ENCODE measurements around the gene LOXL4.
"Not testable (repeated sequence)": the region's sequence is repeated elsewhere in the genome, so short reads cannot be mapped to it uniquely, and the experiment has no call there.

Gene LOXL4

DNA sequence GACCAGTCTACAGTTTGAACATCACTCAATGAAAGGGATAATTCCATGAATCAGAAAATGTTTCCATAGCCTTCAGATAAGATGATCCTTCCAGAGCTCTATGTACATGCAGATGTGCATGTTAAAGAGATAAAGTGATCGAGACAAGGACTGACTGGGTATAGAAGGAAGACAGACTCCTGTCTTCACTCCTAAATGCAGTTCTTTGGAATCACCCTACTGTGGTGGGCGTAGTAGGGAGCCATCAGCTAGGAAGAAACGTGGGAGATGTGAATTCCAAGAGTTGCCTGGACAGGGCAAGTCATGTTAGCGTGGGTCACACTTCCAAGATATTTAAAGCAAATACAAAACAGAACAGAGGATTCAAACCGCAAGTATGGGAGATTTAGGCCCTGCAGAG is 23.9 kb downstream of the LOXL4 start:
- DNase-seq (ENCODE audit: low read depth, low spot score): no peak

DNA sequence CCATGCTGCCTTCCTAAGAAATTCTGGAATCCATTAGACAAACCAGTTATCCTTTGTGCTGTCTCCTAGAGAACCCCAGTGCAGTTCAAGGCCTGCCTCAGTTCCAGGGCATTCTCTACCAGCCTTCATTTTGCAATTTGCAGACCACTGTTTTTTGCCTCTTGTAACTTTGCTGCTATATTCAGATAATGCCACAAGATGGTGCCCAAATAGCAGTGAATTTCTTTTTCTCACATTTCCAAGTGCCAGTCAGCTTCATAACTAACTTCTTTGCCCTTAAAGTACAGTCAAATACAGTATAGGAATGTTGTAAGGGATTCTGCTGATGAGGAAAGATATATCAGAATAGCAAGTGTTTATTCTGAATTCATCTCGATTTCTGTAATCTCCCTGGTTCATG is 25.2 kb downstream of the LOXL4 start:
- no peak for DNase-seq (ENCODE audit: low read depth, low spot score)

DNA sequence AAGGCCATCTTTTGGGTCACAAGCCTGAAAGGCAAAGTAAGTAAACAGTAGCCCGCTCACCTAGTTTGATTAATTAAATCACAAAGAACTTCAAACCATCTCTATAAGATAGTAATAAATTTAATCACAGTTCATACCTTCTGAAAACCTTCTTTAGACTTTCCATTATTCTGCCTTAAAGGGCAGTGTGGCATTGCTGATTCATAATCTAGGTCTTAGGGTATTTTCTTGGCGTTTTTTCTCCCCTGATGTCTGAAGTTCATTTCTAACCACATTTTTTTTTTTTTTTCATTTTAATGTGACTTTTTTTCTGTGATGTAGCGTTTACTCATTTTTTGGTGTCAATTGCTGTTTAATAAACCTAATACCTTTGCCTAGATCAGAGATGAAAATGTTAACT is 27.5 kb downstream of the LOXL4 start:
- DNase-seq (ENCODE audit: low read depth, low spot score): no peak

DNA sequence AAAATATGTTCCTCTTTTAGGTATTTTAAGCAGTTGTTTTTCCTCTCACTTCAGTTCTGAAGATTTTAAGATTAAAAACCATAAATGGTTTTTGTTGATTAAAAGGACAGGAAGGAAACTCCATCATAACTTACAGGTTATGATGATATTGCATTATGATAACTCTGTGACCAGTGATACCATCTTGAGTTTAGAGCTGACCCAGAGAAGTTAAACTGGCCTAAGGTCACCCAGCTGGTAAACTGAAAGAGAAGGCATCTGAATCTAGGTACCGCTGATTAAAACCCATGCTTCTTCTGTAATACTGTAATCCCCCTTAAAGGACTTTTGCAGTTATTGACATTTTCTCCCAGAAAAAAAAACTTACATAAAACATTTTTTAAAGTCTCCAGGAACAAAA is 29.6 kb downstream of the LOXL4 start:
- no peak for DNase-seq (ENCODE audit: low read depth, low spot score)

DNA sequence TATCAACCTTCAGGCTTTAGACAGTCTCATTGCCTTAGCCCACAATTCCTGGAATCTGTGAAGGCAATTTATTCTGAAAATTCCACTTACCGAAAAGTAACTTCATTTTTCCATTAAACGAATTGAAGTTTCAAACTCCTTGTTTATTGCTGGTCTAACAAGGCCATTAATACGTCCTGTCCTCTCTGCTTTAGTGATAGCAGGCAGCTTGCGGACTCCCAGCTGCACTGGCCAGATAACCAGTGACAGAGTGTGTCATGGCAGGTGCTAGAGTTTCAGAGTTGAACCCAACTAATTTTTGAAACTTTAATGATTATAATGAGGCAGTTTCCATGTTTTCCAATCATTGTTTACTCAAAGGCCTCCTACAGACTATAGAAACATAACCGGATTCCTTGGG is 31.1 kb downstream of the LOXL4 start:
- no peak for DNase-seq (ENCODE audit: low read depth, low spot score)

DNA sequence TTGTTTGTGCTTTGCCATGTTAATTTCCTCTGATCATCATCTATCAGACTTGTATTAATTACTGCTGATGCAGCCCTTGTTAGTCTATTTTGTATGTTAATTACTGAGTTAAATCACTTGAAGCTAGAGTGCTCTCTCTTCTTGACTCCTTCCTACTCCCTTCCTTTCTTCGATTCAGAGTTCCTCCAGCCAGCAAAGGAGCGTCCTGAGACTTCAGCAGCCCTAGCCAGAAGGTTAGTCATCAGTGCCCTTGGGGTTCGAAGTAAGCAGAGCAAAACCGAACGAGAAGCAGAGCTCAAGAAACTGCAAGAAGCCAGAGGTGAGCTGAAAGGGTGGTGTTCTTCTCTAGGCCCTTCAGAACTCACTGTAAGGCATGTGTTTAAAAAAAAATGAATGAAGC is 32.1 kb downstream of the LOXL4 start:
- DNase-seq (ENCODE audit: low read depth, low spot score): no peak

DNA sequence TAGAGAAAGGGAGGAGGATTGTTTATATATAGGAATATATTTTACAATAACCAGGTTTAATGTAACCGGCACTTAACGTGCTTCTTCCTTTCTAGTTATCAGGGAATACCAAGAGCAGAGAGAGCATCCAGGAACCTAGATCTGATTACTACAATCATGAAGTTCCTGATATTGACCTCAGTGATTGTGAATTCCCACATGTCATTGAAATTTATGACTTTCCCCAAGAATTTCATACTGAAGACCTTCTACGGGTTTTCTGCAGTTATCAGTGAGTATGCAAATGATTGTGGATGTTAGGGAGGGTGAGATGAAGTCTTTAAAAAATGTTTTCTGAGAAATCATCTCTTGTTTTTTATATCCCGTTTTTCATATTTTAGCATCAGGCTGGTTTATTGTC is 36.6 kb downstream of the LOXL4 start:
- no peak for DNase-seq (ENCODE audit: low read depth, low spot score)

DNA sequence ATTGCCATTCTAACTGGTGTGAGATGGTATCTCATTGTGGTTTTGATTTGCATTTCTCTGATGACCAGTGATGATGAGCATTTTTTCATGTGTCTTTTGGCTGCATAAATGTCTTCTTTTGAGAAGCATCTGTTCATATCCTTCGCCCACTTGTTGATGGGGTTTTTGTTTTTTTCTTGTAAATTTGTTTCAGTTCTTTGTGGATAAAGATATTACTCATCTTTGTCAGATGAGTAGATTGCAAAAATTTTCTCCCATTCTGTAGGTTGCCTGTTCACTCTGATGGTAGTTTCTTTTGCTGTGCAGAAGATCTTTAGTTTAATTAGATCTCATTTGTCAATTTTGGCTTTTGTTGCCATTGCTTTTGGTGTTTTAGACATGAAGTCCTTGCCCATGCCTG is 39.7 kb downstream of the LOXL4 start:
- DNase-seq (ENCODE audit: low read depth, low spot score): not testable (repeated sequence)

DNA sequence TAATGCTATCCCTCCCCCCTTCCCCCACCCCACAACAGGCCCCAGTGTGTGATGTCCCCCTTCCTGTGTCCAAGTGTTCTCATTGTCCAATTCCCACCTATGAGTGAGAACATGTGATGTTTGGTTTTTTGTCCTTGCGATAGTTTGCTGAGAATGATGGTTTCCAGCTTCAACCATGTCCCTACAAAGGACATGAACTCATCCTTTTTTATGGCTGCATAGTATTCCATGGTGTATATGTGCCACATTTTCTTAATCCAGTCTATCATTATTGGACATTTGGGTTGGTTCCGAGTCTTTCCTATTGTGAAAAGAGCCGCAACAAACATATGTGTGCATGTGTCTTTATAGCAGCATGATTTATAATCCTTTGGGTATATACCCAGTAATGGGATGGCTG is 40.3 kb downstream of the LOXL4 start:
- not testable (repeated sequence) for DNase-seq (ENCODE audit: low read depth, low spot score)

DNA sequence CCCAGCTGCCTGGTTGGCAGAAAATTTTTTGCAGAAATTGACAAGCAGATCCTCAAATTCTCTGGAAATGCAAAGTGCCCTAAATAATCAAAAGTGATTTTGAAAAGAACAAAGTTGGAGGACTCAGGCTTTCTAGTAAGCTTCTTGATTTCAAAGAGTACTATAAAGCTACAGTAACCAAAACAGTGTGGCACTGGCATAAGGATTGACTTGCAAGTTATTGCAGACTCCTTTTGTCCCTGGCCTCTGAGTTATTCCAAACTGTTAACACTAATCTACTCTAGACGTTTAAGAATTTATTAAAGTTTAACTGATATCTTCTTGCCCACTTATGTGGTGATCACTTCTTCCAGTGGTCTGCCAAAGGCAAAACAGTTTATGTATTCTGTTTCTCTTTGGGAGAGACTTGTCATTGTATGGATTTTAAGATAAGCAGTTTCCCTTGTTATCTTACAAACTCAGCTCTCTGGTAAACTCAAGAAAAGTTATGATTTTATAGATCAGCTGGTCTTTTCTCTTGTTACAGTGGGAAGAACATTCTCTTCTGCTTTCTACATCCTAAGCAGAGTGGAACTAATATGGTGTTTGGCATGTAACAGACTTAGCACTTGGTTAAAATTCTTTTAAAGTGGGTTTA is 41.4 kb downstream of the LOXL4 start:
- no peak for DNase-seq (ENCODE audit: low read depth, low spot score)

DNA sequence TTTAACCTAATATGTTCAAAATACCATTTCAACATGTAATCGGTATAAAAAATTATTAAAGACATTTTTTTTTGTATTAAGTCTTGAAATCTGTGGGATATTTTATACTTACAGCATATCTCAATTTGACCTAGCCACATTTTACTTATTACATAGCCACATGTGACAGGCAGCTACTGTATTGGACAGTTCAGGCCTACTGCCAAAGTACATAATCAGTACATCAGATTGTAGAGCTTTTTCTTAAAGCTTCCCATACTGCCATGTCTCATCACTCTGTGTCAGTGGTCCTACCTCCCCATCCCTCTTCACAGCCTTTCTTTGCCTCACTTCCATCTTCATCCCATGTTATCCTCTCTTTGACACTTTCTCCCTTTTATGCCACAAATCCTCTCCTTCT is 43.0 kb downstream of the LOXL4 start:
- no peak for DNase-seq (ENCODE audit: low read depth, low spot score)

DNA sequence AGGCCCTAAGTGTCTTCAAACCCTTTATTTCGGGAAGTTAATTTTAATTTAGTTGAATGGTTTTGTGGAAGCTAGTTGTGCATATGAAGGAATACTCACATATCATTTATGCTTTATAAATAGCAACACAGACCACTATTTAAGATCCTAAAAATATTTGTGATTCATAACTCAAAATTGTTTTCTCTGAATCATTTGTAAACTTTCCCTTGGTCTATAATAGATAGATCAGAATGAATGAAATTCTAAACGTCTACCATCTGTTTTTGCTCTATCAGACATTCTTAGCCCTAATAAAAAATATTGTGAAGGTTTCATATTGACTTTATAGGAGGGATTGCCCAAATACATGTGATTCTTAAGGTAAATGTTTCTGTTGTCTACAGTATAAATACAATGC is 43.5 kb downstream of the LOXL4 start:
- DNase-seq (ENCODE audit: low read depth, low spot score): no peak

DNA sequence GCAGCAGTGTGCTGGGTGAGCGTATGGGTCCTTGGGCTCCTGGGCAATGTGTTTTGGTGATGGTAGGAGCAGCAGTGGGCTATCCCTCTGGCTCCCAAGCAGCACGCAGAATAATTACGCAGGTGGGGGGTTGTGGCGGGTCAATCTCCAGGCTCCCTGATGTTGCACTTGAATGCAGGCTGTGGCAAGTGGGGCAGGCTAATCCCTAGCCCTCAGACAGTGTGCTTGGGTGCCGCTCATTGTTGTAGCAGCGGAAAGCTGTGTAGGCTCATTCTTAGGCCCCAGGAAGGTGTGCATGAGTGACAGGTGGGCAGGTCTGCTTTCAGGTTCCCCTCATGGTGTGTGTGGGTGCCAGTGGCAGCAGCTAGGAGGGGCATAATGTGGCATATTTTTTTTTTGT is 44.1 kb downstream of the LOXL4 start:
- DNase-seq (ENCODE audit: low read depth, low spot score): no peak

DNA sequence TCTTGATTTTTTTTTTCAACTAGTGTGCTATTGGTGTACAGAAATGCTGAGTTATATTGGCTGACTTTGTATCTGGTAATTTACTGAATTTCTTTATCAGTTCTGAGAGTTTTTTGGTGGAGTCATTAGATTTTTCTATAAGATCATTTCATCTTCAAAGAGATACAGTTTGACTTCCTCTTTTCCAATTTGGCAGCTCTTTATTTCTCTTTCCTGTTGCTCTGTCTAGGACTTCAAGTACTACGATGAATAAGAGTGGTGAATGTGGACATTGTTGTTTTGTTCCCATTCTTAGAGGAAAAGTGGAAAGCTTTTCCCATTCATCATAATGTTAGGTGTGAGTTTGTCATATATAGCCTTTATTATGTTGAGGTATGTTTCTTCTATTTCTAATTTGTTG is 50.2 kb downstream of the LOXL4 start:
- DNase-seq (ENCODE audit: low read depth, low spot score): no peak

DNA sequence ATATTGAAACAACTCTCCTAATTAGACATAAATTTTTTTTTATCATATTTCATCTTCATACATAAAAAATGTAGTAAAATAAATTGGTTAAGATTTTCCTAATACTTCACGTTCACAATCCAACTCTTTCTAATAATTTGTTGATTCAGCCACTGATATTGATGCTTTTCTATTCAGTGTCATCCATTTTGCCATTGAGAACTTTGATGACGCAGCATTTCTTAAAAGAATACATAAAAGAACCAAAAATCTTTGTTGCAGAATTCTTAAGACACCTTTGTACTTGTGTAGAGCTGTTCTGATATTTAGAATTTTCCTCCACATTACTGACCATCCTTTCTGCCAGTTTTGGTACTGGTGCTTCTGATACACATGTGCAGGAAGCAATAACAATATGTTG is 52.6 kb downstream of the LOXL4 start:
- no peak for DNase-seq (ENCODE audit: low read depth, low spot score)

DNA sequence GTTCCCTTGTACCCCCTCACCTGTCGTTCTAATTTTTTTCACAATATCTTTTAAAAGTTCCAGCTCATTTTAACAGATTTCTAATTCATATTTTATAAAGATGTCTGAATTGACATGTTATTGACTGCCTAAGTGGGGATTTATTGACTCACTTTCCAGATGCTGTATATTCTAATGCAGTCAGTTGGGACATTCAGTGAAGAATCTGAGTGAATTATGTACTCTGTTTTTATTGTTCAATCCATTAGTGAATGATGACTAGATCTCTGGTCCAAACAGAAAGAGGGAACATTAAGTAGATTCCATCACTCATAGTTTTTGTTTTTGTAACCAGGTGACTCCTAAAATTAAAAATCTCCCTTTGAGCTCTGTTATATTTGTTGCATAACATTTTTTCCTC is 54.3 kb downstream of the LOXL4 start:
- no peak for DNase-seq (ENCODE audit: low read depth, low spot score)

DNA sequence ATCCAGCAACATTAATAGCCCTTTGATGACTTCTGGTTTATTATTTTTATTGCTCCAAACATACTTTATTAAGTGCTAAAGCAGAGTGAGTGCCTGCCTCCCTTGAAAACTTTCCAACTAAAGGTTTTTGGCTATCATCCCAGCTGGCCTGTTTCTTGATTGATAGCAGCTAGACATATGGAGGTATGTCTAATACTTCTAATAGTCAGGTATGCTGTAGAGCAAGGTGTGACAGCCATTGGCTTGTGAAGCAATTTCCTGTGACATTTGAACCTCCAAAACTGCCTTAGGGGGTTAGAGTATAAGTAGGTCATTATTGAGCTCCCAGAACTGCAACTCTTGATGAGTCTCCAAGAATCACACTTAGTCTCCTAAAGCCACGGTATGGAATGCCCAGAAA is 55.8 kb downstream of the LOXL4 start:
- no peak for DNase-seq (ENCODE audit: low read depth, low spot score)

DNA sequence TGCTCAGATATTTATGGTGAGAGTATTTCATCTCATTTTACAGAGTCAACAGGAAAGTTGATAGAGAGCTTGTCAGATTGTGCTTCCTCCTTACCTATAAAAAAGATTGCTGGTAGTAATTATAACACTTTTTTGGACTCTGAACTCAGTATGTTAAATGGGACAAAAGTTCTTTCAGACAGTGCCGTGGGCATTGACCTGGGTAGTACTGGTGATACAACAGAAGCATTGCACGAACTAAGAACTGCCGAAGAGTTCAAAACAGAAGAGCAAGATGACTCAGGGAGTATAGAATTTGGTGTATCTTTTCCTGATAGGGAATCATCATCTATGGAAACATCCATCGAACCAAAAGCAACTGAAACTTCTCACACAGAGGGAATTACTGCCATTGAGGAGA is 58.6 kb downstream of the LOXL4 start:
- no peak for DNase-seq (ENCODE audit: low read depth, low spot score)

DNA sequence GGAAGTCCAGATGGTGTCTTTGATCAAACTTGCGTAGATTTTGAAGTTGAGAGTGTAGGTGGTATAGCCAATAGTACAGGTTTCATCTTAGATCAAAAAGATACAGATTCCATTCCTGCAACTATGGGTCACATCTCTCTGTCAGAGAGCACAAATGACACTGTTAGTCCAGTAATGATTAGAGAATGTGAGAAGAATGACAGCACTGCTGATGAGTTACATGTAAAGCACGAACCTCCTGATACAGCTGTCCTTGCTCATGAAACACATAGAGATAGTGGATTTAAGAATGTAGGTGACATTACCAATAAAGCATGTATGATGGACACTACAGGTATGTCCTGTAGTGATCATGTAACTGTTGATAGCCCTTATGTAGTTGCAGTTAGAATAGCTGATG is 59.1 kb downstream of the LOXL4 start:
- no peak for DNase-seq (ENCODE audit: low read depth, low spot score)

DNA sequence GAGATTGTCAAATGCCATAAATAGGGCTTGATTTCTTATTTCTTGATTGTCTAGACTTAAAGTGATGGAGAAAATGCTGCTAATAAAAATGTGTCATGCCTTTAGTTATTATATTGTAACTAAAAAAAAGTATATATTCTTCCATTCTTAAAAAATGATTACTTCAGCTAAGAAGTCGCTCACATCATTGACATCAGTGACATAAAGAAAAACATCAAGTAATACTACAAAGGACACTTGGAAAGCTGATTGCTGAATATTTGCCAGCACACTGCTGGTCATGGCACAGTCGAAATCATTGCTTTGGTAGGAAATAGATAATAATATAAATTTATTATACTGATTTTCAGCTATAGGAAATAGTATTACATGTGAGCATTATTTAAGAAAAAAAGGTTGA is 62.6 kb downstream of the LOXL4 start:
- DNase-seq (ENCODE audit: low read depth, low spot score): no peak

DNA sequence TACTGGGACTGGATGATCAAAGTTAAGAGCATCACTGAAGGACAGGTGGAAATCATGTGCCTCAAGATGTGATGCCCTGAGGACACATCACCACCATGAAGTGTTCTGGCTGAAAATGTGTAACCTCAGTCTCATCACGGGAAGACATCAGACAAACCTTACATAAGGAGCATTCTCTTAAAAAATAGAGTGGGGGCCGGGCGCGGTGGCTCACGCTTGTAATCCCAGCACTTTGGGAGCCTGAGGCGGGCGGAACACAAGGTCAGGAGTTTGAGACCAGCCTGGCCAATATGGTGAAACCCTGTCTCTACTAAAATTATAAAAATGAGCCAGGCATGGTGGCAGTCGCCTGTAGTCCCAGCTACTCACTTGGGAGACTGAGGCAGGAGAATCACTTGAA is 65.6 kb downstream of the LOXL4 start:
- no peak for DNase-seq (ENCODE audit: low read depth, low spot score)

DNA sequence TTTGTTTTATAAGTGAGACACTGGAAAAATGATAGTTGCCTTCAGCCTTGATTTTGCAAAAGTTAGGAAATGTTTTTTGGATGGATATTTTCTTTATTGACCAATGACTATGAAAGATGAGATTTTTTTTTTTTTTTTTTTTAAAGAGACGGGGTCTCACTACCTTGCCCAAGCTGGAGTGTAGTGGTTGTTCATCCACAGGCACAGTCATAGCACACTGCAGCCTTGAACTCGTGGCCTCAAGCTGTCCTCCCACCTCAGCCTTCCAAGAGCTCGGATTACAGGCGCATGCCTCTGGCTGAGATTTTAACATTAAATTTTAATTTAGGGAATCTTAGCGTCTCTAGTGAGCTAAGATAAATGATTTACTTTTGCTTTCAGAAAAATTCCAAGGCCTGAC is 66.2 kb downstream of the LOXL4 start:
- DNase-seq (ENCODE audit: low read depth, low spot score): no peak
